Measurements from ENCODE around the gene AGFG2.

Gene AGFG2

GRCh38 chr7:100516135-100516812, 22.7 kb upstream of the AGFG2 start:
- no peak overlapping the region for H3K27ac ChIP-seq (ENCODE audit: low read length, poor library complexity, severe bottlenecking)
- H3K4ac ChIP-seq (ENCODE audit: low read depth in 1 of 2, low read length in 2 of 2), result no peak overlapping the region
- H3K79me1 ChIP-seq (replicated peaks; ENCODE audit: low read length, poor library complexity, severe bottlenecking), result no peaks in the 10 kb centered on the region
- no peak overlapping the region for H2AFZ ChIP-seq (ENCODE audit: low read depth, low read length)
- H2AK5ac ChIP-seq (ENCODE audit: low read length, severe bottlenecking), result no peak overlapping the region
- H3K9me3 ChIP-seq (ENCODE audit: control insufficient read depth, low read length), result no peaks in the 10 kb centered on the region
- no peak overlapping the region for H4K8ac ChIP-seq (ENCODE audit: low read length)
- peak overlapping the region in 1 of 2 experiments; percentile 11 for H3K4me3 ChIP-seq (ENCODE audit: insufficient read depth in 1 of 2, low read depth in 1 of 2, low read length in 2 of 2)
- peaks cover 0 to 4% of the 10 kb centered on the region in 2 experiments for H3K27me3 ChIP-seq (ENCODE audit: control insufficient read depth in 1 of 2, insufficient read depth in 1 of 2, low read length in 2 of 2)
- H2BK5ac ChIP-seq (ENCODE audit: low read depth, low read length, poor library complexity, severe bottlenecking), result no peak overlapping the region
- no peak overlapping the region for H3K23ac ChIP-seq (ENCODE audit: low read length in 2 of 2)
- H3K9ac ChIP-seq (ENCODE audit: low read length), result peak overlapping the region; percentile 70
- peak; percentile 83 for DNase-seq
- no peak overlapping the region for H3K4me2 ChIP-seq (ENCODE audit: low read length, poor library complexity, severe bottlenecking)
- 39% methylated on average over 4 of the region's 4 CpGs for WGBS
- H2BK12ac ChIP-seq (ENCODE audit: low read length in 2 of 2), result no peak overlapping the region
- peaks cover 3% of the 10 kb centered on the region for H3K4me1 ChIP-seq (ENCODE audit: control insufficient read depth, insufficient read depth, low read depth, low read length)
- no peak overlapping the region for H2BK15ac ChIP-seq (ENCODE audit: low read depth, poor library complexity, severe bottlenecking)
- no peak overlapping the region for H3K14ac ChIP-seq (ENCODE audit: low read length in 2 of 2)
- no peak overlapping the region for H3K18ac ChIP-seq (ENCODE audit: low read depth in 1 of 2, low read length in 2 of 2)
- H2BK120ac ChIP-seq (ENCODE audit: low read depth, low read length), result no peak overlapping the region
- H3K36me3 ChIP-seq (ENCODE audit: control insufficient read depth in 1 of 2, insufficient read depth in 2 of 2, low read depth in 1 of 2, low read length in 2 of 2), result no peaks in the 10 kb centered on the region
- no peak overlapping the region for H4K91ac ChIP-seq (ENCODE audit: low read length)

GRCh38 chr7:100517305-100517704, 21.7 kb upstream of the AGFG2 start:
- Histone ChIP-seq H4K8ac (ENCODE audit: low read length) (no peak overlapping the region), H3K9ac (ENCODE audit: low read length) (no peak overlapping the region), H3K27ac (ENCODE audit: low read length, poor library complexity, severe bottlenecking) (no peak overlapping the region), H2AK5ac (ENCODE audit: low read length, severe bottlenecking) (no peak overlapping the region), H2BK15ac (ENCODE audit: low read depth, poor library complexity, severe bottlenecking) (no peak overlapping the region), H4K91ac (ENCODE audit: low read length) (no peak overlapping the region), H2AFZ (ENCODE audit: low read depth, low read length) (no peak overlapping the region), H3K27me3 (ENCODE audit: control insufficient read depth in 1 of 2, insufficient read depth in 1 of 2, low read length in 2 of 2) (peaks cover 0 to 4% of the 10 kb centered on the region in 2 experiments), H2BK120ac (ENCODE audit: low read depth, low read length) (no peak overlapping the region), H2BK5ac (ENCODE audit: low read depth, low read length, poor library complexity, severe bottlenecking) (no peak overlapping the region), H3K36me3 (ENCODE audit: control insufficient read depth in 1 of 2, insufficient read depth in 2 of 2, low read depth in 1 of 2, low read length in 2 of 2) (no peaks in the 10 kb centered on the region), H2BK12ac (ENCODE audit: low read length in 2 of 2) (no peak overlapping the region), H3K4me2 (ENCODE audit: low read length, poor library complexity, severe bottlenecking) (no peak overlapping the region), H3K9me3 (ENCODE audit: control insufficient read depth, low read length) (no peaks in the 10 kb centered on the region), H3K4me3 (ENCODE audit: insufficient read depth in 1 of 2, low read depth in 1 of 2, low read length in 2 of 2) (no peak overlapping the region), H3K23ac (ENCODE audit: low read length in 2 of 2) (no peak overlapping the region), H3K18ac (ENCODE audit: low read depth in 1 of 2, low read length in 2 of 2) (no peak overlapping the region), H3K79me1 (replicated peaks; ENCODE audit: low read length, poor library complexity, severe bottlenecking) (no peaks in the 10 kb centered on the region), H3K14ac (ENCODE audit: low read length in 2 of 2) (no peak overlapping the region), H3K4me1 (ENCODE audit: control insufficient read depth, insufficient read depth, low read depth, low read length) (peaks cover 3% of the 10 kb centered on the region), H3K4ac (ENCODE audit: low read depth in 1 of 2, low read length in 2 of 2) (no peak overlapping the region)
- 81% methylated on average over 2 of the region's 2 CpGs for WGBS
- no peak for DNase-seq

- H3K23ac ChIP-seq (ENCODE audit: low read length in 2 of 2), result no peak overlapping the region
- H3K18ac ChIP-seq (ENCODE audit: low read depth in 1 of 2, low read length in 2 of 2), result no peak overlapping the region
- H3K27me3 ChIP-seq (ENCODE audit: control insufficient read depth in 1 of 2, insufficient read depth in 1 of 2, low read length in 2 of 2), result peaks cover 0 to 4% of the 10 kb centered on the region in 2 experiments
- H3K9ac ChIP-seq (ENCODE audit: low read length), result no peak overlapping the region
- no peak overlapping the region for H2AK5ac ChIP-seq (ENCODE audit: low read length, severe bottlenecking)
- H2BK12ac ChIP-seq (ENCODE audit: low read length in 2 of 2), result no peak overlapping the region
- no peaks in the 10 kb centered on the region for H3K36me3 ChIP-seq (ENCODE audit: control insufficient read depth in 1 of 2, insufficient read depth in 2 of 2, low read depth in 1 of 2, low read length in 2 of 2)
- no peak overlapping the region for H3K14ac ChIP-seq (ENCODE audit: low read length in 2 of 2)
- H4K91ac ChIP-seq (ENCODE audit: low read length), result no peak overlapping the region
- H2AFZ ChIP-seq (ENCODE audit: low read depth, low read length), result no peak overlapping the region
- H3K4me1 ChIP-seq (ENCODE audit: control insufficient read depth, insufficient read depth, low read depth, low read length), result peaks cover 3% of the 10 kb centered on the region
- no peak overlapping the region for H3K4ac ChIP-seq (ENCODE audit: low read depth in 1 of 2, low read length in 2 of 2)
- H3K4me2 ChIP-seq (ENCODE audit: low read length, poor library complexity, severe bottlenecking), result no peak overlapping the region
- H2BK120ac ChIP-seq (ENCODE audit: low read depth, low read length), result no peak overlapping the region
- no peak overlapping the region for H4K8ac ChIP-seq (ENCODE audit: low read length)
- no peak overlapping the region for H3K27ac ChIP-seq (ENCODE audit: low read length, poor library complexity, severe bottlenecking)
- 85% methylated on average over 6 of the region's 6 CpGs for WGBS
- no peak overlapping the region for H2BK5ac ChIP-seq (ENCODE audit: low read depth, low read length, poor library complexity, severe bottlenecking)
- H3K9me3 ChIP-seq (ENCODE audit: control insufficient read depth, low read length), result no peaks in the 10 kb centered on the region
- DNase-seq, result no peak
- H3K4me3 ChIP-seq (ENCODE audit: insufficient read depth in 1 of 2, low read depth in 1 of 2, low read length in 2 of 2), result no peak overlapping the region
- H2BK15ac ChIP-seq (ENCODE audit: low read depth, poor library complexity, severe bottlenecking), result no peak overlapping the region
- H3K79me1 ChIP-seq (replicated peaks; ENCODE audit: low read length, poor library complexity, severe bottlenecking), result no peaks in the 10 kb centered on the region
These were observed 19.4 kb upstream of the AGFG2 start for GRCh38 chr7:100519580-100519979.

- Histone ChIP-seq H2BK15ac (ENCODE audit: low read depth, poor library complexity, severe bottlenecking) (no peak overlapping the region), H4K8ac (ENCODE audit: low read length) (no peak overlapping the region), H2BK12ac (ENCODE audit: low read length in 2 of 2) (no peak overlapping the region), H3K4ac (ENCODE audit: low read depth in 1 of 2, low read length in 2 of 2) (no peak overlapping the region), H4K91ac (ENCODE audit: low read length) (no peak overlapping the region), H3K9me3 (ENCODE audit: control insufficient read depth, low read length) (no peaks in the 10 kb centered on the region), H3K14ac (ENCODE audit: low read length in 2 of 2) (no peak overlapping the region), H3K4me1 (ENCODE audit: control insufficient read depth, insufficient read depth, low read depth, low read length) (peaks cover 3% of the 10 kb centered on the region), H3K36me3 (ENCODE audit: control insufficient read depth in 1 of 2, insufficient read depth in 2 of 2, low read depth in 1 of 2, low read length in 2 of 2) (no peaks in the 10 kb centered on the region), H3K23ac (ENCODE audit: low read length in 2 of 2) (no peak overlapping the region), H3K79me1 (replicated peaks; ENCODE audit: low read length, poor library complexity, severe bottlenecking) (no peaks in the 10 kb centered on the region), H2BK5ac (ENCODE audit: low read depth, low read length, poor library complexity, severe bottlenecking) (no peak overlapping the region), H3K27me3 (ENCODE audit: control insufficient read depth in 1 of 2, insufficient read depth in 1 of 2, low read length in 2 of 2) (peaks cover 0 to 4% of the 10 kb centered on the region in 2 experiments), H2AK5ac (ENCODE audit: low read length, severe bottlenecking) (no peak overlapping the region), H3K18ac (ENCODE audit: low read depth in 1 of 2, low read length in 2 of 2) (no peak overlapping the region), H2AFZ (ENCODE audit: low read depth, low read length) (no peak overlapping the region), H3K4me3 (ENCODE audit: insufficient read depth in 1 of 2, low read depth in 1 of 2, low read length in 2 of 2) (no peak overlapping the region), H3K9ac (ENCODE audit: low read length) (no peak overlapping the region), H3K27ac (ENCODE audit: low read length, poor library complexity, severe bottlenecking) (no peak overlapping the region), H3K4me2 (ENCODE audit: low read length, poor library complexity, severe bottlenecking) (no peak overlapping the region), H2BK120ac (ENCODE audit: low read depth, low read length) (no peak overlapping the region)
- DNase-seq, result no peak
- 36% methylated on average over 1 of the region's 1 CpG for WGBS
These were observed 18.9 kb upstream of the AGFG2 start for GRCh38 chr7:100520138-100520537.
